GM19193 (cell line): ENCODE data around the gene ODAD4.

Experiments
- POLR2A ChIP-seq: IDR thresholded peaks from 4 replicates; pipeline ENCODE4 v1.6.1; 2011; ENCODE audit not compliant: insufficient read depth, insufficient read length; ENCODE audit errors: extremely low read depth

Gene ODAD4

DNA sequence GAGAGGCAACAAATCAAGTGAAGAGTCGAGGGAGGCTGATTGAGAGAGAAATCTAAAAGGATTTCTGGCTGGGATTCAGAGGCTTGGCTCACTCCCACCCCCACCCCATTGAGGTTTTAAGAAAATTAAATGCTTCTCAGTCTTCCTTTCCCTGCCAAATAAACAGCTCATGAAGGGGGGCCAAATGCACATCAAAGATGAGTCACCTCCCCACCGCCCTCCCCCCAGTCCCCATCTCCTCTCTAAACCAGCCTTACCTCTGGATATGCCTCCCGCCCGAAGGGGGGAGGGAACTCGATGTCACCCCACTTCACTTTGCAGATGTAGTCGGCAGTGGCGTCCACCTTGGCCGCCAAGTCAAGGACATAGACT is 23.2 kb upstream of the ODAD4 start:
- no peak for TF ChIP-seq POLR2A

DNA sequence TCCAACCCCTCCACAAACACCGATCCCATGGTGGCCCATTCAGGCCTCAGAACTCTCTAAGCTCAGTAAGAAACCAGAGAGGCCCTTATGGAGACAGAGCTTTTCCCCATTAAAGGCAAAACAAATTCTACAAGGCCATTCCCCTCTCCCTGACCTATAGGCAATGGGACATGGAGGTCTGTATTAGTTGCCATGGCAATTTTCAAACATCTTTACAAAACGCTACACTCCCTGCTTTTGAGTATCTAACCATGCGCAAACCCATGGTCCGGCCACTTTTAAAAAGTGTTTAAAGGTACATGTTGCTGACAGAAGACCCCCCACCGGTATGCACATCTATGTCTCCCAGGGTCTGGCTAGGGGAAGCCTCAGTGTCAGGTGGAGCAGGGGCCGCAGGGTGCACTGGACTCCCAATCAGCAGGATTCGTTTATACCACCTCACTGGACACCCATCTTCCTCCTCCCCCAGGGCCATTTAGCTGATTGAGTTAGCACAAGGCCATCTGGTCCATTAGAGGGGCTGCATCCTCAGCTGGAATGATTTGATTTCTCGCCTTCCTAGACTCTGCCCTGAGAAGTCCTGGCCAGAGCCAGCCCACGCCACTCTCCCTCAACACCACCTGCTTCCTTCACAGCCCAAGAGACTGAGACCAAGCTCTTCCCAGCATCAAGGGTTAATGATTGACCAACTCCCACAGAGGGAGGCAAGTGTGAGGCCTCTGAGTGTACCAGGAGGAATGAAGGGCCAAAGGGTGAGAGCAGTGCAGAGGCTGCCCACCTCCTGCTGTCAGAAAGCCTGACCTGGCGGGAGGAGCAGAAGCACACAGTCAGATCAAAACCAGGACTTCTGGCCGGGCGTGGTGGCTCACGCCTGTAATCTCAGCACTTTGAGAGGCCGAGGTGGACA is 22.5 kb upstream of the ODAD4 start:
- TF ChIP-seq POLR2A = no peak

DNA sequence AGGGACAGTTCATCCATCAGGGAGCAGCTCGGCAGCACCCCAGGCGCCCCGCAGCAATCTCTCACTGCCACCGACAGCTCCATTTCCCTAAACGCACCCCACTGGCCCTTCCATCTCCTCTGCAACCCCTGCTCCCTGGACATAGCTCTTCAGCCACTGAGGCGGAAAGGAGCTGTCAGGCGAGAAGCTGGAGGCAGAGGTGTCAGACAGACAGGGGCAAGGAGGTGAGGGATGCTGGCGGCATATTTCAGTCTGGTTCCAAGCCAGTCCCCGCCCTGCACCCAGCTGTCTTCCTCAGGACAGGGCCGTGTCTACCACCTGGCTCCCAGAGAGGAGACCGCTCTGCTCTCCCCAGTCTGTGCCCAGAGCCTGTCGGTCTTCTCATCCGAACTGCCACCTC is 21.3 kb upstream of the ODAD4 start:
- no peak for TF ChIP-seq POLR2A

DNA sequence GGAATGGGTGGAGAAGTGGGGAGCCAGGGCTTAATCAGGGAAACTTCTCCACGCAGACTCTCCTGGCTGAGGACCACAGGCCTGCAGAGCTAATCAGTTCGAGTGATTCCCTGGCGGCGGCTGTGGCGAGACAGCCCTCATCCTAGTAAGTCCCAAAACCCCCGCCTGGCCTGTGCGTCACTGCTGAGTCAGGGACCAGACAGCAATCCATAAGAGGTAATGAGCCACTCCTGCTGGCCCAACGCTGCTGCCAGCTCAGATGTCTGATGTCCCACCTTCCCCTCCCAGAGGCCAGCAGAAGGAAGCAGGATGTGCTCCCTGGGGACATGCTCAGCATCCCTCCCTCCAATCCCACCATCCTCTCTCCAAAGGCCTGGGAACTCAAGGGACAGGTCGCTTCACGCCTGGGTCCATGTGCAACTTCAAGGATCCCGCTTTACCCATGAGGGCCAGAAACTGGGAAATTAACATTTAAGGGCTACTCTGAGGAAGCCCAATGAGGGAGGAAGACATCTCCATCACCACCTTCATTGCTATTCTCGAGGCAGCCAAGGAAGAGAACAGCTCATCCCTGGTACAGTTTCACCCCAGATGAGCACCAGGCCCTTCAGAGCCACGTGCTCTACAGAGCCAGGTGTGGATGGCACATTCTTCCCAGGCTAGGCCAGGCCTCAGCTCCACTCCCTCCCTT is 19.6 kb upstream of the ODAD4 start:
- TF ChIP-seq POLR2A = no peak

DNA sequence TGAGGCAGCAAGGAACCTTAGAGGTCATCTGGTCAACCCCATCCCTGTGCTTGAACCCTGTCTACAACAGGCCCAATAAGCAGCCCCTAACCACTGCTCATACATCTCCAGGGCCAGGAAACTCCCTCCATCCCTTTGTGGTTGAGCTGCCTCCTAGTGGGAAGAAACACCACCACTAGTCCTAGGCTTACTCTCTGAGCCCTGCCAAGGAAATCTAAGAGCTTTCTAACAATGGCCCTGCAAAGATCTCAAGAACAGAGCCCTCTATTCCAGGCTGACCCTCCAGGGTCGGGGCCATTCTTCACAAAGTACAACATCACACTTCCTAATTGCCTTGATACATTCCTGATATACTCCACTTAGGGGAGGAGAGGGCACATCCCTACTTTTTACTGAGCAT is 17.5 kb upstream of the ODAD4 start:
- TF ChIP-seq POLR2A = no peak

DNA sequence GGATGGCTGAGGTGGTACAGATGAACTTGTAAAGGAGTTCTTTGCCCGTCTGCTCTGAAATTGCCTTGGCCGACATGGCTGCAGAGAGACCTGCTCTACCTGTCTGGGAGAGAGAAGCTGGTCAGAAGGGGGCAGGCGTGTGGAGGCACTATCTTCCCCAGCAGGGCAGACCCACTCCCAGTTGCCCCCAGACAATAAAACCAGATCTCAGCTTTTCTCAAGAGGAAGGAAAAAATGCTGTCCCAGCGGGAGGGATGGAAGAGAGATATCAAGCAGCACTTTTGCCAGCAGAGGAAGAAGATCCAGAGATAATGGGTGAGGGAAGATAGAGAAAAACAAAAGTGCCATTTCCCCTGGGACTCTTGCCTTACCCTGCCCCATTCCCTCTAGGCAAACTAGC is 16.6 kb upstream of the ODAD4 start:
- TF ChIP-seq POLR2A = no peak

DNA sequence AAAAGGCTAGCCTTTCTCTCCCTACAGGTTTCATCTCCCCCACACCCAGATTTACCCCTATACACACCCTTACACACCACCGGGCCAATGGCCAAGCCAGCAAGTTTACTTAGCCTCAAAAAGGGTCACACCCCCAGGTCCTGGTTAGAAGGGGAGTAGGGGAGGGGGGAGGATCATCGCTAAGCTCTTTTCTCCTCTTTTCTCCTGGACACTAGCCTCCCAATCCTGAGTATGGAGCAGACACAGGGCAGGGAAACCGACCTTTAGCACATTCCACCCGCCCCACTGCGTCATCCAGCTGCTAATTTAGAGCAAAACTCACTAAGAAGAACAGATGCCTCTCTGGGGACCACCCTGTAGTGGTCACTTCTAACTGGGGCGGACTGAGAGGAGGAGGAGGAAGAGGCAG is 16.1 kb upstream of the ODAD4 start:
- no peak for TF ChIP-seq POLR2A

DNA sequence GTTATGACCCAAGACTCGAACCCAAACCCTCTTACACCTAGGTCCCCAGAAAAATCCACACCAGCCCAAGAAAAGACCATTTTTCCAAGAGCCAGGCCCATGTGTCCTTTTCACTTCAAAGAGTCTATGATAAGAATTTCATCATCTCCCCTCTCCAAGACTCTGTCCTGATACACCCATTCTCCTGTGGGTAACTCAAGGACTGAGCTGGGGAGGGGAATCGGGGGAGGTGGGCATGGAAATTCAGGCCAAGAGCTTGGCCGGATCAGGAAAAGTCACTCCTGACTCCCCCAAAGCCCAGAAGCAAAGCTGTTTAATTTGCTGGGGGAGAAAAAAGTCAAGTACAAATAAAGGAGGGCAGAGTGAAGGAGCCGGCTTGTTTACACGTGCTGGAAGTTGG is 15.4 kb upstream of the ODAD4 start:
- TF ChIP-seq POLR2A = no peak

DNA sequence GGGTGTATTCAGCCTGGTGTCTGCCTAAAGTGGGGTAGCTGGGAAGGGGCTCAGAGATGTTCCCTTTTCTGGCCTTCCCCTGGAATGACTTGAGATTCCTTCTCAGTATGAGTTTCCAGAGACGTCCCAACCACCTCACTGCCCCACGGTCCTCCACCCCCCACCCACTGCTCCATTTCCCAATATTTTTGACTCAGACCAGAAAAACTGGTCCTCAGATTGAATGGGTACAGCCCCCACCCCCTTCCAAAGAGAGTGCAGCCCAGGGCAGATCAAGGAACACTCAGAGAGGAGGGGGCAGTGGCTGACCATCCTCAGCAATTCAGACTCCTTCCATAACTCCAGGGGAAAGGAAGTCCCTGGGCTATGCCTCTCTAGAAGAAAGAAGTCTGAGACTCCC is 14.9 kb upstream of the ODAD4 start:
- TF ChIP-seq POLR2A = no peak

DNA sequence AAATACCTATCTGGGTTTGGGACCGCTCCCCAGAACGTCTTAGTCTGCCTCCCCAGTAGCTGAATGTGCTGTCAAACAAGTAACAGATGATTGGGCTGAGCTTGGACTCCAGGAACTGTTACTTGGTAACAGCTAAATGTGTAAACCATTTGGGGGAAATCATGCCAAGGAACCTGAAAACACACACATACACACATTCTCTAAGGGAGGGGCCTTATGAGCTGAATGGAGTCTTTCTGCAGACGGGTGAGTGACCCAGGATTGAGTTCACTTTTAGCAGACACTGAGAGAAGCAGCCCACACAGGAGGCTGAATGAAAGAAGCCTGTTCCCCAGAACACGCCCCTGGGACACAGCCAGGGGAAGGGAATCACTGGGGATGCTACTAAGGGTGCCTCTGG is 13.2 kb upstream of the ODAD4 start:
- no peak for TF ChIP-seq POLR2A

DNA sequence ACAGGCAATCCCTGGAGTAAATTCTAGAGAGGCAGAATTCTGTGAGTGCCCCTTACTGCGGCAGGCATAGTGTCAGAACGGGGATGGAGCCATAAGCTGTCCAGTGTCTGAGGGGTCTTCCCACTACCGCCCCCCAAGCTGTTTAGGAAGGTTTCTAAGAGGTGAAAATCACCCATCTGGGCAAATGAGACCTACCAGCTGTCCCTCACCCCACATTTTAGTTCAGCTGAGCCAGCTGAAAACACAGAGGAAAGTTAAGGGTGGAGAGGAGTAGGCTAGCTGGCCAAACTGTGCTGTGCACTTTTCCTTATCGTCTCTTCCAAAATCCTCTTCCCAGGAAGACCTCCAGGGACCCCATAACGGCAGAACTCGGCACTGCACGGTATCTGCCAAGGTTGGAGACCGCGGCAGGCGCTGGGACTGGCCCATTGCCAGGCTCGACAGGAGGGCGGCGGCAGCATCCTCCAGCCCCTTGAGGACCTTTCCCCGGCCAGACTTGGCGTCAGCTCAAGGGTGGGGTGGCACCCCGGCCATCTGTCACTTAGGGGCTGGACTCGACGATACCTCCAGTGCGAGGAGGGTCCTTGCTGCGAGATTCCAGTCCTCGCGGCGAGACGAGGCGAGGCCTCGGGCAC is 12.6 kb upstream of the ODAD4 start:
- TF ChIP-seq POLR2A = no peak

DNA sequence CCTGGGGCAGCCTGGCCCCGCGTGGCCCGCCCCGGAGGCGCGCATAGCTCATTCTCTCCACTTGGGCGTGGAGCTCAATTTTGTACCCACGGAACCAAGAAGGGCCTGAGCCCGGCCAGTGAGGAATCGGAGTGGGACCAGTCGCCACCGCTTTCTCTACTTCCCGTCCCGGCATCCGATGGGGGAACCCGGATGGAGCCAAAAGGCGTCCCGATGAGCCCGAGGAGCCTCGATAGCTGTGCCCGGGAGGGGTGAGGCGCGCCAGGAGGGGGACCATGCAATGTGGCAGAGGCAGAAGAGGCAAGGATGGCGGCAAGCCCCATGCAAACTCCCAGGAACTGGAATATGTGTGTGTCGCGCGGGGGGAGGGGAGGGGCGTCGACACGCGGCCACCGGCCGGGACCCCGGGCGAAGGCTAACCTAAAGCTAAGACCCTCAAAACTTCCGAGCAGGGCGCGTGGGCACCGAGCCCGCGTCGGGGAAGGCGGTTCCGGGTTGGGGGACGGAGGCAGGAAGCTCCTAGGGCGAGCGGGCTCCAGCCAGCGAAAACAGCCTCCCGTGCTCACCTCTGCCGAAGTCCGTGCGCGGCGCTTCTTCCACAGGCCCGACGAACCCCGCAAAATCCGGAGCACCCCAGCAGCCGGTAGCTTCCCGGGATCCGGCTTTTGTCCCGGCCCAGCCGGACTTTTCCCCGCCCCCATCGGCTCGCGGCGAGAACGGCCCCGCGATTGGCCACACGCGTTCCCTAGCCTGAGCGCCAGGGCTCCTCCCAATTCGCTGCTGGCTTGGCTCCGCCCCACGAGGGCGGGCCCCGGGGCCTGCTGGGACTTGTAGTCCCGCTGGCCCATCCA is 11.9 kb upstream of the ODAD4 start, which contains the start of gene ACLY:
ACLY (minus strand) TSS at position 638 of the 851 bp plus-strand sequence. CDS start 5,078 bp downstream, outside the sequence.
- TF ChIP-seq POLR2A = peak; percentile 89

DNA sequence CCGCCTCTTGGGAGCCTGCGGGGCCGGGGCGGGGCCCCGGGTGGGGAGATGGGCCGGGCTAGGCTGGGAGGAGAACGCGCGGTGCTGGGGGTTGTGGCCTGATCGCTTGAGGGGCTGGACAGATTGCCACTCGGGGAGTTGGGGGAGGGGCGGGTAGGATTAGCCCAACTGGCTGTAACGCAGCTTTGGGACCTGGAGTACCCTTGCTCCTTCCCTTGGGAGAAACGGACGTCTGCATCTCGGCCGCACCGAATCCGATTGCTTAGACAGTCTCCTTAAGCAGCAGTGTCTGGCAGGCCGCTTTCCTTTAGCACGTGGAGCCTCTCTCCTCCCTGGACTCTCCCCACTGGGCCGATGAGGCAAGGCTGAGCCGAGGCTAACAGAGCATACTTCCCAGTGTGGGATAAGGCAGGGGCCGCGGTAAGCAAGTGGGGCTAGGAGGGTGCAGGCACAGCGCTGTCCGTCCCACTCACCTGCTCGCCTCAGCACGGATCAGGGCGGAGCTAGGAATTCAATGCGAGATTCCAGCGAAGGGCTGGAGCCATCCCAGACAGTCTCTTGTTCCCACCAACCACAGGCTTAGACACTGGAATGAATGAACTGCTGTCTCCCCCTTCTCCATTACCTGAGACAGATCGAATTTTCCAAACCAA is 11.1 kb upstream of the ODAD4 start:
- TF ChIP-seq POLR2A = peak; percentile 24

DNA sequence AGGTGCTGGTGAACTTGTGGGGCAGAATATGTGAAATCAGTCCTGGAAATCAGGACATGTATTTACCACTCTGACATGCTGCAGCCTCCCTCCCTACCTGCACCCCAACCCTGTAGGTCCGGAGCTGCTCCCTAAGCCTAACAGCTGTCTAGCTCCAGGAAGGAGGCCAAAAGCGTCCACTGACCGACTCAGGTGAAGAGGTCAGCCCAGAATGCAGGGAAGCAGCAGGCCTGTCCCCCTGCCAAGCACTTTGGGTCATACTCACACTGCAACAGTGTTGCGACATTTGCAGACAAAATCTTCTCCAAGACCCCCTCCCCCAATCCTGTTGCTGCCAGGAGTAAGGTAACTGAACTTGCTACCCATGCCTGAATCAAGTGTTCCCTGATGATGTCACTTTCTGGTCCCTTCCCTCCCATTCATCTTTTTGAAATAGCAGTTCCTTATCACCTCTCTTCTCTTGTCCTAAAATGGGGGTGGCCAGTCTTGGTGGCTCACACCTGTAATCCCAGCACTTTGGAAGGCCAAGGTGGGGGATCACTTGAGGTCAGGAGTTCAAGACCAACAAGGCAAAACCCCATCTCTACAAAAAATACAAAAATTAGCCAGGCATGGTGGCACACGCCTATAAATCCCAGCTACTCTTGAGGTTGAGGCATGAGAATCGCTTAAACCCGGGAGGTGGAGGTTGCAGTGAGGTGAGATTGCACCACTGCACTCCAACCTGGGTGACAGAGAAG is 10.4 kb upstream of the ODAD4 start:
- no peak for TF ChIP-seq POLR2A

DNA sequence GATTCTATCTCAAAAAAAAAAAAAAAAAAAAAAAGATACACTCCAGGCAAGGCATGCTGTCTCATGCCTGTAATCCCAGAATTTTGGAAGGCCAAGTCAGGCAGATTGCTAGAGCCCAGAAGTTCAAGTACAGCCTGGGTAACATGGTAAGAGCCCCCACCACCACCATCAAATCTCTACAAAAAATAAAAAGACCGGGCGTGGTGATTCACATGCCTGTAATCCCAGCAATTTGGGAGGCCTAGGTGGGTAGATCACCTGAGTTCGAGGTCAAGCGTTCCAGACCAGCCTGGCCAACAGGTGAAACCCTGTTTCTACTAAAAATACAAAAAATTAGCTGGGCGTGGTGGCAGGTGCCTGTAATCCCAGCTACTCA is 9.8 kb upstream of the ODAD4 start:
- TF ChIP-seq POLR2A = no peak
